Measurements from ENCODE around the gene PITPNM2. TPM values are rescaled to one million over a fixed set of nuclear protein-coding genes. Genes with fewer than 3 reads are reported as not detected.

Gene PITPNM2
- total RNA-seq, 4 donors from 2014 or later: 1.0 to 16.2 (median 3.3) TPM

GRCh38 chr12:123143736-123144461, 7.0 kb downstream of the PITPNM2 start:
- TF ChIP-seq, protein P1, sequence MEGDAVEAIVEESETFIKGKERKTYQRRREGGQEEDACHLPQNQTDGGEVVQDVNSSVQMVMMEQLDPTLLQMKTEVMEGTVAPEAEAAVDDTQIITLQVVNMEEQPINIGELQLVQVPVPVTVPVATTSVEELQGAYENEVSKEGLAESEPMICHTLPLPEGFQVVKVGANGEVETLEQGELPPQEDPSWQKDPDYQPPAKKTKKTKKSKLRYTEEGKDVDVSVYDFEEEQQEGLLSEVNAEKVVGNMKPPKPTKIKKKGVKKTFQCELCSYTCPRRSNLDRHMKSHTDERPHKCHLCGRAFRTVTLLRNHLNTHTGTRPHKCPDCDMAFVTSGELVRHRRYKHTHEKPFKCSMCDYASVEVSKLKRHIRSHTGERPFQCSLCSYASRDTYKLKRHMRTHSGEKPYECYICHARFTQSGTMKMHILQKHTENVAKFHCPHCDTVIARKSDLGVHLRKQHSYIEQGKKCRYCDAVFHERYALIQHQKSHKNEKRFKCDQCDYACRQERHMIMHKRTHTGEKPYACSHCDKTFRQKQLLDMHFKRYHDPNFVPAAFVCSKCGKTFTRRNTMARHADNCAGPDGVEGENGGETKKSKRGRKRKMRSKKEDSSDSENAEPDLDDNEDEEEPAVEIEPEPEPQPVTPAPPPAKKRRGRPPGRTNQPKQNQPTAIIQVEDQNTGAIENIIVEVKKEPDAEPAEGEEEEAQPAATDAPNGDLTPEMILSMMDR (IDR thresholded peaks at IDR 0.05; ENCODE audit: low read depth): no peak

DNA sequence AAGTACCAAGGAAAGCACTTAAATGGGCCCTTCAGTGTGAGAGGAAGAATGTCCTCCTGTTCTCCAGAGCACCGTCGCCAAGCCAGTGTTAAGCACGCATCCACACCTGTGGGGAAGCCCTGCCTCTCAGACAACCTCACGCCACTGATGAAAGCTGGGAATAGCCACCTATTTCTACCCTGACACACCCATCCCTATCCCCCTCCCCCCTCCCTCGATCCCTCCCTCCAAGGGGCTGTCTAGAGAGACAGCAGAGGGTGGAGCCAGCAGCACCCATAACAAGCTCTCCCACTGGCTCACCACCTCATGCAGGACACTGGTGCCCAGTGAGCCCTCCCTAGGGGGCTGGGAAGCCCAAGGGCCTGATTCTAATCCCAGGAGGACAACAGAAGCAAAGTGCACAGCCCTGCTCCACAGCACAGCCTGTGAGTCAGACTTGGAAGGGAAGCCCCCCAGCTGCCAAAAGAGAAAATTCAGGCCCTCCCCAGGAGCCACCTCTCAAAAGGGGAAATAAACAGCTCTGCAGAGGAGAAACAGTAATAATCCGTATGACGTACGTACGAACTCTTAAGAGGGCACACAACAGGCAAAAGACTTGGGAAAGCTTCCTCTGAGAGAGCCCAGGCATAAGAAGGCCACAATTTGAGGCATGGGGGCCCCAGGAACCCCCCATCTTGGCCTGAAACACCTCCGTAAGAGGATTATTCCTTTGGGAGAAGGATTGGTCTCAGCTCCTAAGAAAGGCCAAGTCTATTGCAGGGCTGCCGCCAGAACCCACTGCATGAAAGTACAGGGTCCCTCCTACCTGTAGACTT, 7.8 kb downstream of the PITPNM2 start:
- TF ChIP-seq, protein P1 (IDR thresholded peaks at IDR 0.05; ENCODE audit: low read depth): no peak

DNA sequence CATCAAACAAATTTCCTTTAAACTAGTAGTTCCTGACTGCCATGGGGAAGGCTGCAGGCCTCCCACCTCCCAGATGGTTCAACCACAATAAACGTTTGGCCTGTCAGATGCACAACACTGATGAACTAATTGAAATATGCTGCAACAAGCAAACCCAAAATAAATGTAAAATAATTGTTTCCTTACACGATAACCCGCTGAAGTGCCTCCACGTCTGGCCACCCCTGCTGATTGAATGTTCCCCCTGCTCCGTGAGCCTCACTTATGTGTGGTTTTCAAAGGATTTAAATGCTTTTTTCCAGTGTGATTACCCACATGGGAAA, 8.4 kb downstream of the PITPNM2 start:
- TF ChIP-seq, protein P1 (IDR thresholded peaks at IDR 0.05; ENCODE audit: low read depth): no peak

GRCh38 chr12:123141615-123142517, 9.0 kb downstream of the PITPNM2 start:
- TF ChIP-seq, protein P1 (IDR thresholded peaks at IDR 0.05; ENCODE audit: low read depth): no peak

DNA sequence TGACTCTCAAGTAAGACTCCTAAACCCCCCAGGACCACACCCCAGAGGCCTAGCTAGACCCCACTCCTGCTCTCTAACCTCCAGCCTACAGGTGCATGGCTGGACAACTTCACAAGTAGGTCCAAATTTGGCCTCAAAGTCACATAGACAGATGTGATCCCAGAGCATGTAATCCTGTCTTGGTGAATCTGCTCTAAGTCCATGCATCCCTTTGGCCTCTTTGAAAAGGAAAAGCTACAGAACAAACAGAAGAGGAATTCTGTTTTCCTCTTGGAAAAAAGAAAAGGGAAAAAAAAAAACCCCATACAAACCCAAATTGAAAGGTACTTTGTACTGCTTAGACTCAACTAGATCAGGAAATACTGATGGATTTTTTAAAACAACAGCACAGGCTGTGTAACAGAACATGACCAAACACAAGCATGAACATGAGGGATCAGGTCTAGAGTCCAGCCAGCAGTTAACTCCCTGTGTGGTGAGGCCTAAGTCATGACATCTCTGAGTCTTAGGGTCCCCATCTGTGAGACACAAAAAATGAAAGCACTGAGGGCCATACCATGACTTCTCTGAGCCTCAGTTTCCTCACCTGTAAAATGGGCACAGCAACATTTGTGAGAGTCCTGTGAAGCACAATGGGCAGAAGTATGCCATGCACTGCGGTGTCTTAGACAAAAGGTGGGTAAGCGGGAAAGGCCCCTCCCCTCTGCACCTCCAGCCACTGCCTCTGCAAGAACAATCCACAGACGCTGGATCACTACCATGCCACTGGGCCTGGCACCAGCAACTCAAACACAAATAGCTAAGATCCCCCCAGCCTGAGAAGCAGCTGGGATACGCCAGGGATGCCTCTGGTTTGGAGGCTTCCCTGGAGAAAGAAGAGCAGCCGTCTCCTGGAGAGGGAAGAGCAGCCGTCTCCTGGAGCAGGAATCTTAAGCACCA, 9.9 kb downstream of the PITPNM2 start:
- TF ChIP-seq, protein P1 (IDR thresholded peaks at IDR 0.05; ENCODE audit: low read depth): no peak

- TF ChIP-seq, protein P1 (IDR thresholded peaks at IDR 0.05; ENCODE audit: low read depth): no peak
Observed at GRCh38 chr12:123139926-123140675, 10.8 kb downstream of the PITPNM2 start.

All from subcutaneous adipose tissue (tissue), 4 donors.